Measurements from ENCODE around the gene MYCBPAP.

MYCBPAP gene

GRCh38 chr17:50517504-50518383 lies 9.5 kb downstream of the MYCBPAP start:
- DNase-seq (ENCODE audit: low spot score) (no peak), FAIRE-seq (no peak)

DNA sequence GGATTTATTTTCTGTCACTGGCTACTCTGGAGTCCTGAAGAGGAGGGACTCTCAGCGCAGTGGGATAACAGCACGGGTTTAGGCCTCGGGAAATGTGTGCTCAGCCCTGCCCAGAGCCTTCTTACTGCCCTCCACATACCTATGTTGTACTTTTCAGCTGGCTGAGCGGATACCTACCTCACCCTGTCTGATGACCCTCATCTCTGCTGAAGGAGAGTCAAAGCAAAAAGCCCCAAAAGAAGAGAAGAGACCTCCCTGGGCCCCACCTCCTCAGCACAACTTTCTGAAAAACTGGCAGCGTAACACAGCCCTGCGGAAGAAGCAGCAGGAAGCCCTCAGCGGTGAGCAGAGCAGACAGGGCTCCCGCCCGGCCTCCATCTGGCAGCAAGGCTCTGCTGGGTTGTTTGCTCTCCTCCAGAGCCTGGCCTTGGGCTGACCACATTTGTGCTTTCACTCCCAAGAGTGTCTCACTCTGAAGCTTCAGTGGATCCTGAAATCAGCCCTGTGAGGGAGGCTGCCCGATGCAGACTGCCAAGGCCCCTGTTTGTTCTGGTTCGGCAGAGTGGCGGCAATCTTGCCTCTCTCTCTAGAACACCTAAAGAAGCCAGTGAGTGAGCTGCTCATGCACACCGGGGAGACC lies 10.3 kb downstream of the MYCBPAP start:
- DNase-seq (ENCODE audit: low spot score) (no peak), FAIRE-seq (no peak)

DNA sequence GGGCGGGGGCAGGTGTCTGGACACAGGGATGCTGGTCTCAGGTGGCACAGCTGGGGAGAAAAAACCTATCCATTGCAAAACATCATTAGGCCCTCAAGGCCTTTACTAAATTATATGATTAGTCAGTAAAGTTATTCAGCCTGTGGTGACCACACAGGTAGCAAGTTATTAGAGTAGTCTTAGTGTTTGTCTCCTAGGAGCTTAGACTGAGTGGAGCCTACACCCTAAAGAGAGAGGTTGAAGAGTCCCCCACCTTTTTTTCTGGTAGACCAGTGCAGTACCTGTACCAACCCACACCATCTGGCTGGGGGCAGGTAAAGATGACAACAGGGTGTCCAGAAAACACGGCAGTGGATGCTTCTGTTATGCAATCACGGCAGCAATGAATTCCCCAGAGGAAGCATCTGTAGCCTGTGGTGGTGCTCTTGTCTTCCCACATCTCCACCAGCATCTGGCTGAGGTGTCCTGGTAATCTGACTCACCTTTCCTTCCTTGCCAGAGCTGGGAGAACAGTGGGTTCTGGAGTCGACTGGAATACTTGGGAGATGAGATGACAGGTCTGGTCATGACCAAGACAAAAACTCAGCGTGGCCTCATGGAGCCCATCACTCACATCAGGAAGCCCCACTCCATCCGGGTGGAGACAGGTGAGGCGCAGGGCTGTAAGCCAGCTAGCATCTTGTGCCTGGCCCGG lies 11.0 kb downstream of the MYCBPAP start:
- DNase-seq (ENCODE audit: low spot score) (no peak), FAIRE-seq (no peak)

DNA sequence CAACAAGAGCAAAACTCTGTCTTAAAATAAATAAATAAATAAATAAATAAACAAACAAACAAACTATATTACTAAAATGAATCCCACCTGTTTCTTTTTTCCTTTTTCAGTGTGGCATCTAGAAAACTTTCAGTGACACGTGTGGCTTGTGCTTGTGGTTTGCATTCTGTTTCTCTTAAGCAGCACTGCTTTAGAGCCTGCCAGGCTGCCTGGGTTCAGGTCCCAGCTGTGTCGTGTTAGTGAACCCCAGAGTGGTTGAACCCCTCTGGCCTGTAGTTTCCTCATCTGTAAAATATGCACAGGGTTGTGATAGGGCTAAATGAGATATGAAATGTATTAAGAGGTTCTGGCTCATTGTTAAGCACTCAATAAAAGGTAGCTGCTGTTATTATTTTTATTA lies 12.2 kb downstream of the MYCBPAP start:
- FAIRE-seq: no peak
- DNase-seq (ENCODE audit: low spot score): no peak

- DNase-seq (ENCODE audit: low spot score) (no peak), FAIRE-seq (no peak)
These were observed 13.3 kb downstream of the MYCBPAP start for GRCh38 chr17:50521514-50521913.

DNA sequence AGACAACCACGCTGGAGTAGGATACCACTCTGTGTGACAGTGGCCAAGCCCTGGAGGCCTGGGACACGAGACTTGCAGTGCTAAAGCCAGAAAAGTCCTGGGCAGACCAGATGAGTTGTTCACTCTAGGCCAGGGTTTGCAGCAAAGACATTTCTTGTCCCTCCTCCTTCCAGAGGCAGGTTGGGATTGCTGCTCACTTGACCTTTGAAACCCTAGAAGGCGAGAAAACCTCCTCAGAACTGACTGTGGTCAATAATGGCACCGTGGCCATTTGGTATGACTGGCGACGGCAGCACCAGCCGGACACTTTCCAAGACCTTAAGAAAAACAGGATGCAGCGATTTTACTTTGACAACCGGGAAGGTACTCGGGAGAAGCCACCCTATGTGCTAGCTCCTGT lies 14.5 kb downstream of the MYCBPAP start:
- FAIRE-seq: no peak
- DNase-seq (ENCODE audit: low spot score): no peak

GRCh38 chr17:50523208-50523607 lies 15.0 kb downstream of the MYCBPAP start:
- FAIRE-seq (no peak), DNase-seq (ENCODE audit: low spot score) (no peak)

DNA sequence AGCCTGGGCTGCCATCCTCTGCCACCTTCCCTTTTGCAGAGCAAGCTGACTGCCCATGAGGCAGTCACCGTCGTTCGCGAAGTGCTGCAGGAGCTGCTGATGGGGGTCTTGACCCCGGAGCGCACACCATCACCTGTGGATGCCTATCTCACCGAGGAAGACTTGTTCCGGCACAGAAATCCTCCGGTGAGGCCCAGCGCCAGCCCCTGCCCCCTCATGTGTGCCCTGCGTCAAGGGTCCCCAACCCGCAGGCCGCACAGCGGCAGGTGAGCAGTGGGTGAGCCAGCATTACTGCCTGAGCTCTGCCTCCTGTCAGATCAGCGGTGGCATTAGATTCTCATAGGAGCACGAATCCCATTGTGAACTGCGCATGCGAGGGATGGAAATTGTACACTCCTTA lies 16.6 kb downstream of the MYCBPAP start:
- no peak for FAIRE-seq

DNA sequence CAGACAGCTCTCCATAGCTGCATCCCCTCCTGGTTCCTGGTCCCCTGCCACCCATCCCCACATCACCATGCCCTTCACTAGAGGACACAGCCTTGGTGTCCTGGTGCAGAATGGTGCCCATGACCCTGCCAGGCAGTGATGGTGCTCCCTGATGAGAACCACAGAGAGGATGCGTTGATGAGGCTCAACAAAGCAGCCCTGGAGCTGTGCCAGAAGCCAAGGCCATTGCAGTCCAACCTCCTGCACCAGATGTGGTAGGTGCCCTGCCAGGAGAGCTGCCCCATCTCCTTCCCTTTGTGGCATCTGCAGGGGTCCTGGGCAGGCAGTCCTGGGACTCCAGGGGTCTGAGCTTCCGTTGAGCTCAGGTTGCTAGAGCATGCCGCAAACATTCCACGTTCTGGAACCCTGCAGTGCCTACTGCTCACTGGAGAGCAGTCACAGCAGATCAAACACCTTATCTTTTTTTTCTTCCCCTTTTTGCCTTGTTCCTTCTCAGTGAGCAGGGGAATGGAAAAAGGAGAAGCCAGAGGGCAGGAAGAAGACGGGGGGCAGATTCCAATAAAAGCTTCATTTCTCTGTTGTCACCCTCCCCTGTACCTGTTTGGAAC lies 19.0 kb downstream of the MYCBPAP start:
- no peak for DNase-seq (ENCODE audit: low spot score)
- no peak for FAIRE-seq

More for the DNA sequence above, 16.6 kb downstream of the MYCBPAP start:
- DNase-seq (ENCODE audit: low spot score): no peak

DNA sequence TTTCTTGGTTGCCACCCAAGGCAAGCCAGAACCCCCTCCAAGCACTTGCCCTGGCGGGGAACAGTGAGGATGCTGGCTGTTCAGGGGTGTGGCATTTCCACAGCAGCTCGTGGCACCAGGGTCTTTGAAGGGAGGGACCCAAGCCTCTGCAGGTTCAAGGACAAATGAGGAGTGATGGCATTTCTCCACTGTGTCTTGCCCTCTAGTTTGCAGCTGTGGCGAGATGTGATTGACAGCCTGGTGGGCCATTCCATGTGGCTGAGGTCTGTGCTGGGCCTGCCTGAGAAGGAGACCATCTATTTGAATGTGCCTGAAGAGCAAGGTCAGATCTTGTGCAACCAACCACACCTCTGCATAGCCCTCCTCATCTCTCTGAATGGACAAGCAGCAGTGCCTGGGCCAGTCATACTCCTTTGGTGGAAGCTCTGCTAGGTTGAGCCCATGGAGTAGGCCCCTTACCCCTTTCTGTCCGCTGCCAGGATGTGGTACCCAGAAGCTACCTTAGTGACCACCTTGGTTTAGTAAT lies 19.8 kb downstream of the MYCBPAP start:
- no peak for FAIRE-seq
- no peak for DNase-seq (ENCODE audit: low spot score)

DNA sequence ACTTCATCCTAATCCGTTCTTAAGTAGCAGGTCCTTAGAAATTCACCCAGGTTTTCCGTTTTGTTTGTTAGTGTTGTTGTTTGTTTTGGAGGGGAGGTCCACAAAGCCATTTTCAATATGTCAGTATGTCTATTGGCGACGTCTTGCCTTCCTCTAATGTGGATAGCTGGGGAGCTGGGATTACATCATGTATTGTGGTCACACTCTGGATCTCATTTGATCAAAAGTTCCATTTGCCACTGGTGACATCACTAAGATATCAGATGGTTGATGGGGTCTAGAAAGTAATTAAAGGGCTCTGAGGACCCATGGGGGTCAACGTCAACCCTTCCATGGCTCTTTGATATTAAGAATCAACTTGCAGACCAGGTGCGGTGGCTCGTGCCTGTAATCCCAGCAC lies 21.6 kb downstream of the MYCBPAP start:
- DNase-seq (ENCODE audit: low spot score) (no peak), FAIRE-seq (no peak)

DNA sequence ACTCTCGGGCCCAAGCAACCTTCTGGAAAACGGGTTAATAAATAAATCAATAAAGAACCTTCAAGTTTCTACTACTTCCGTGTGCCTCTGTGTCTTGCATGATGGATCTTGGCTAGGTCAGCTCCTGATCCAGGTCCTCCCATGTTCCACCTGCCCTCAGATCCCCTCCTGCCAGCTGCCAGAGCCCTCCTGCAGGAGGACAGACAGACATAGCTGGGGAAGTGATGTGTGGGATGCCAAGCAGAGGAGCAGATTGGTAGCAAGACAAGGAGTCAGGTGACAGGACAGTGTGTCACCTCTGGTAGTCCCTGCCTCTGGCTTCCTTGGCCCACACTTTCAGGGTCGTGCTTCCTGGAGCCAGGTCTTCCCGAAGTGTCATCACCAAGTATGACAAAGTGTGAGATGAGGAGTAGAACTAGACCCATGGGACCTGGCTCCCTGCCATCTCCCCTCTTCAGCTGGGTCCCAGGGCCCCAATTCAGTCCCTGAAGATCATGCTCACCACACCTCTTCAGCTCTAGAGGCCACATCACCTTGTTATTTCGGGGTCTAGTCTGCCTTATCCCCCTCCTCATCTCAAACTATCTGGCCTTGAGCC lies 23.3 kb downstream of the MYCBPAP start:
- no peak for DNase-seq (ENCODE audit: low spot score)
- no peak for FAIRE-seq

GRCh38 chr17:50532452-50533024 lies 24.3 kb downstream of the MYCBPAP start, which contains the start of gene EPN3:
Gene EPN3 (plus strand): TSS chr17:50532735. CDS start chr17:50536557, 3,822 bp downstream.
- FAIRE-seq: peak; percentile 74

GRCh38 chr17:50533185-50533584 lies 24.9 kb downstream of the MYCBPAP start:
- DNase-seq (ENCODE audit: low spot score) (no peak), FAIRE-seq (no peak)

More at GRCh38 chr17:50532452-50533024, 24.3 kb downstream of the MYCBPAP start, which contains the start of gene EPN3:
- peak; percentile 55 for DNase-seq (ENCODE audit: low spot score)

DNA sequence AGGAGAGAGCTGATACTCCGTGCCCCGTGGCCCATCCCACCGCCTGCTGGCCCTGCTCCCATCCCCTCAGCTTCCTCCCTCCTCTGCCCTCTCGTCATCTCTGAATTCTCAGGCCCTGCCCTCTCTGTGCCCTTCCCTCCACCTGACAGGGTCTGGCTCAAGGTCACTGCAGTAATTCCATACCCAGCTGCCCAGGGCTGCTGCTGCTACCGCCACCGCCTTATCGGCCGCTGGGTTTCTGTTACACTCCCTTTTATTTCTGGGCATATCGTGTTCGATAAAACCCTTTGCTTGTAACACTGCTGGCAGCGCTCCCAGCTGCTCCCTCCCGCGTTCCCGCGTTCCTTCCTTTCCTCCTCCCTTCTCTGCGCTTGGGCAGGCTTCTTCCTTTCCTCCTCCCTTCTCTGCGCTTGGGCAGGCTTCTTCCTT lies 25.5 kb downstream of the MYCBPAP start:
- peak; percentile 9 for FAIRE-seq
- peak; percentile 50 for DNase-seq (ENCODE audit: low spot score)

DNA sequence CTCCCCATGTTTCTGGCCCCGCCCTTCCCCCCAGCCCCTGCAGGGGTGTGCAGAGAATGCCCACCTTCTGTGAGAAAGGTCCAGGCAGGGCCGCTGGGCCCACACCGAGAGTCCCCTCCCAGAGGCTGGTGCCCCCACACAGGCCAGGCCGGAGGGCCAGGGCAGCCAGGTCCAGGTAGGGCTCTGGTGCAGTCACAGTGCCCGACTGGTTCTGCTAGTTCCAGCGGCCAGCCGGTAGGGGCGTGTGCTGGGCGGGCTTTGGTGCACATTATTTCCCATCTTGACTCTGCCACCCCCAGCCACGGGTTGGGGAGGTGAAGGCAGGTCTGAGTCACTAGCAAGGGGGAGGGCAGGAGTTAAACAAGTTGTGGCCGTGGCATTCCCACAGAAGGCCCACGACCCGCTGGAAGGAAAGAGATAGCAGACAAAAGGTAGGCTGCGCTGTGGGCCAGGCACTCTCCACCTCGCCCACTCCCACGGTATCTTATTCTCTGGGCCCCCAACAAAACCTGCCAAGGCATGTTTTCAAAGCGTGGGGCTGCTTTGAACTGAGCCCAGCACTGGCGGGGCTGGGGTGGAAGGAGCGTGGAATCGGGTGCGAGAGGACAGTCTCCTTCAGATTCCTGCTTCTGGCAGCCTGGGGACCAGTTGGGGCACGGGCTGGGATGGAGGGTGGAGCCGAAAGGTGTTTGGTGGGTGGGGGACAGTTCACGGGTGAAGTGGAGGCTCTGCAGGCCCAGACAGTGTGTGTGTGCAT lies 26.2 kb downstream of the MYCBPAP start:
- peak; percentile 86 for DNase-seq (ENCODE audit: low spot score)
- peak; percentile 86 for FAIRE-seq

GRCh38 chr17:50534979-50535326 lies 26.7 kb downstream of the MYCBPAP start:
- FAIRE-seq (no peak), DNase-seq (ENCODE audit: low spot score) (no peak)

DNA sequence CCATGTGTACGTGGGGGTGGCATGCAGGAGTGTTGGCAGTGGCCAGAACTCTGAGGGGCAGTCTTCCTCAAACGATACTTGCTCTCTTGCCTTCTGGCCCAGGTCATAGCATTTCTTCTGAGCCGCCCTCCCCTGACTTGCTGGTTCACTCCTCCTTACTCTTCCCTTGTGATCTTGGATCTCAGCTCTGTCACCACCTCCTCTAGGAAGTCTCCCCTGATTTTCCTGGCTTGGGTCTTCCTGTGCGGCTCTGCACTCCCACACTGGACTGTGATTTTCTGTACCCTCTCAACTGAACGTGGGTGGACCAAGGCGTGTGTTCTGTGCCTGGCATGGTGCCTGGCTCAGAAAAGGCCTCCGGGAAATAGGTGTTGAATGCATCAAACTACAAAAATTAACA lies 27.2 kb downstream of the MYCBPAP start:
- FAIRE-seq: no peak
- DNase-seq (ENCODE audit: low spot score): no peak

- FAIRE-seq (no peak), DNase-seq (ENCODE audit: low spot score) (no peak)
These were observed 28.7 kb downstream of the MYCBPAP start for GRCh38 chr17:50536683-50537646.

Data from urothelium cell line (cell line).